Epithelial cell of proximal tubule (primary cell): ENCODE measurements around the gene CUBN. TPM values are rescaled to one million over a fixed set of nuclear protein-coding genes. Genes with fewer than 3 reads are reported as not detected.

Experiments
- DNase-seq: peaks from one replicate; pipeline ENCODE4 v3.0.0-alpha.2; 2011; ENCODE audit warnings: low read depth
- H3K4me3 ChIP-seq: 2 replicates; pipeline ENCODE4 v1.5.1; 2011; ENCODE audit warnings: low read depth, mild to moderate bottlenecking, low read length
- CTCF ChIP-seq: conservative IDR thresholded peaks from 2 replicates; pipeline ENCODE4 v1.5.1; 2012; ENCODE audit warnings: low read depth, mild to moderate bottlenecking, low read length
- total RNA-seq: library from RNA; depleted of rRNA; stranded (reverse); fragments of >200 nt; gene quantifications from 2 replicates; pipeline ENCODE4 v1.2.3, GENCODE V29; 2015

Gene CUBN
- total RNA-seq, 1 donor from 2014 or later, result 0.17 TPM

GRCh38 chr10:17134282-17134681, 4.7 kb upstream of the CUBN start:
- no peak for DNase-seq
- no peak overlapping the region for H3K4me3 ChIP-seq
- TF ChIP-seq CTCF, result no peak

- no peak for TF ChIP-seq CTCF
- no peak for DNase-seq
- H3K4me3 ChIP-seq, result no peak overlapping the region
These were observed 1.4 kb downstream of the CUBN start for GRCh38 chr10:17128261-17128660.

- no peak overlapping the region for H3K4me3 ChIP-seq
- DNase-seq, result no peak
- no peak for TF ChIP-seq CTCF
These were observed 3.3 kb downstream of the CUBN start for GRCh38 chr10:17126327-17126726.

GRCh38 chr10:17125206-17125893, 4.3 kb downstream of the CUBN start:
- no peak for DNase-seq
- H3K4me3 ChIP-seq, result no peak overlapping the region
- TF ChIP-seq CTCF, result no peak

GRCh38 chr10:17123961-17124360, 5.7 kb downstream of the CUBN start:
- no peak for TF ChIP-seq CTCF
- no peak overlapping the region for H3K4me3 ChIP-seq
- no peak for DNase-seq

- DNase-seq, result no peak
- no peak overlapping the region for H3K4me3 ChIP-seq
- no peak for TF ChIP-seq CTCF
These were observed 6.6 kb downstream of the CUBN start for GRCh38 chr10:17122726-17123661.

GRCh38 chr10:17122052-17122451, 7.6 kb downstream of the CUBN start:
- no peak overlapping the region for H3K4me3 ChIP-seq
- TF ChIP-seq CTCF, result no peak
- no peak for DNase-seq
